ENCODE results near the gene ZSWIM4.
"Not testable (repeated sequence)": the region's sequence is repeated elsewhere in the genome, so short reads cannot be mapped to it uniquely, and the experiment has no call there.

Gene ZSWIM4

DNA sequence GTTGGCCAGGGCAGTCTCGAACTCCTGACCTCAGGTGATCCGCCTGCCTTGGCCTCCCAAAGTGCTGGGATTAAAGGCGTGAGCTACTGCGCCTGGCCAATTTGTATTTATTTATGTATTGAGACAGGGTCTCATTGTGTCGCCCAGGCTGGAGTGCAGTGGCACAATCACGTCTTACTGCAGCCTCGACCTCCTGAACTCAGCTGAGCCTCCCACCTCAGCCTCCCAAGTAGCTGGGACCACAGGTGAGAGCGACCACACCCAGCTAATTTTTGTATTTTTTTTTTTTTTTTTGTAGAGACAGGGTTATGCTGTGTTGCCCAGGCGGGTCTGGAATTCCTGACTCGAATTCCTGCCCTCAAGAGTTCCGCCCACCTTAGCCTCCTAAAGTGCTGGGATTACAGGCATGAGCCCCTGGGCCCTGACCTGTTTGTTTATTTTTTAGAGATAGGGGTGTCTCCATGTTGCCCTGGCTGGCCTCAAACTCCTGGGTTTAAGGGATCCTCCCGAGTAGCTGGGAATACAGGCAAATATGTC, 57.0 kb downstream of the ZSWIM4 start:
- DNase-seq: not testable (repeated sequence)

DNA sequence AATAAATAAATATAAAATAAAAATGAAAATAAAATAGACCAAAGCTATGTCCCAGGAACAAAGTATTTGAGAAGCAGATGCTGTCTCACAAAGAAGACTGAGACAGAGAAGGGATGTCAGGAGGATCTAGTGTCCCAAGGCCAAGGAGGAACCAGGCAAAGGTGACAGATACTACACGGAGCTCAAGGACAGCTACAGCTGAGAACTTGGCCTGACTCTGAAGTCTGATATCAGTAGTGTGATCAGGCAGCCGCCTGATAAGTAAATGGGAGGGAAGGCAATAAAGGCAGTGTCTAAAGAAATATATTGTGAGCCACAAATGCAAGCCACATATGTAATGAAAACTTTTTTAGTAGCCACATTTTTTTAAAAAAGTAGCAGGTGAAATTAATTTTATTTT, 61.3 kb downstream of the ZSWIM4 start:
- no peak for DNase-seq

DNA sequence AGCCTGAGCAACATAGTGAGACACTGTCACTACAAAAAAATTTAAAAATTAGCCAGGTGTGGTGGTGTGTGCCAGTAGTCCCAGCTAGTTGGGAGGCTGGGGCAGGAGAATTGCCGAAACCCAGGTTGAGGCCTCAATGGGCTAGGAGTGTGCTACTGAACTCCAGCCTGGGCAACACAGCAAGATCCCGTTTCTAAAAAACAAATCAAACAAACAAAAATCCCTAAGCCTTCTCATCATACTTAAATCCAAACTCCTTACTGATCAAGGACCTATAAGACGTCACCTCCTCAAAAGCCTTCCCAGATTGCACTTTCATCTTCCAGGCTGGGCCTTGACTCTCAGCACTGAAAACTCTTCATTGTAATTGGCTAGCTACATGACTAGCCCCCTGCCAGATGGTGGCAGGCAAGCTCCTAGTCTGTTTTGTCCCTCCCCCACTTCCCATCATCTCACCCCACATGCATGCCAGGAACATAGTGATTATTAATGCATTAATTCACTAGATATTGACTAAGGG, 64.2 kb downstream of the ZSWIM4 start:
- DNase-seq: no peak

DNA sequence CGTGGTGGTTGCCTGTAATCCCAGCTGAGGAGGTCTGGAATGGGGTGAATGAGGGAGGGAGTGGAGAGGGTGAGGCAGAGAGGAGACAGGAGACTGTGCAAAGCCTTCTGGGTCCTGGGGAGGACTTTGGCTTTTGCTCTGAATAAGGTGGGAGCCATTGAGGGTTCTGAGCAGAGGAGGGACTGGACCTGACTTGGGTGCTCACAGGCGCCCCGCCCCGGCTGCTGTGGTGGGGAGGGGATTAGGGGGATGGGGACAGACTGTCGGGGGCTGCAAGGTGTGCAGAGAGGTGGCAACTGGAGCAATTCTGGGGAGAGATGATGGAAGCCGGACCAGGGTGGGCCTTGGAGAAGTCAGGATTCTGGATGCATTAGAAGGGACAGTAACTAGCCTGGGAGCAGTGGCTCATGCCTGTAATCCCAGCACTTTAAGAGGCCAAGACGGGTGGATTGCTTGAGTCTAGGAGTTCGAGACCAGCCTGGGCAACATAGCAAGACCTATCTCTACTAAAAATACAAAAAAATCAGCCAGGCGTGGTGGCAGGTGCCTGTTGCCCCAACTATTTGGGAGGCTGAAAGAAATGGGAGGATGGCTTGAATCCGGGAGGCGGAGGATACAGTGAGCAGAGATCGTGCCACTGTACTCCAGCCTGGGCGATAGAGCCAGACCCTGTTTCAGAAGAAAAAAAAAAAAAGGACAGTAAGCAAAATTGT, 65.6 kb downstream of the ZSWIM4 start:
- DNase-seq: no peak

DNA sequence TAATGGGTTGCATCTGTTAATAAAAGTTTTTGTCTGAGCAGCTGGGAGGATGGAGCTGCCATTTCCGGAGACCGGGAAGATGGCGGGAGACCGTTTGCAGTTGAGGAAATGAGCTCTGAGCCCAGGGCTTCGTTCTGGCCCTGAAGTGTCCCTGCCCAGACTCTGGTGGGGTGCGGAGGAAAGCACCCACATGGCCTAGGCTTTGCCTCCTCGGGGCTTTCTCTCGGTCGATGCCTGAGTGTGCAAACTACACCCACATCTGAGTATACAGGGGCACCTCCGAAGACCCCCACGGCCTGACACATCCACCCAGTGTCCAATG, 66.1 kb downstream of the ZSWIM4 start:
- DNase-seq: no peak

DNA sequence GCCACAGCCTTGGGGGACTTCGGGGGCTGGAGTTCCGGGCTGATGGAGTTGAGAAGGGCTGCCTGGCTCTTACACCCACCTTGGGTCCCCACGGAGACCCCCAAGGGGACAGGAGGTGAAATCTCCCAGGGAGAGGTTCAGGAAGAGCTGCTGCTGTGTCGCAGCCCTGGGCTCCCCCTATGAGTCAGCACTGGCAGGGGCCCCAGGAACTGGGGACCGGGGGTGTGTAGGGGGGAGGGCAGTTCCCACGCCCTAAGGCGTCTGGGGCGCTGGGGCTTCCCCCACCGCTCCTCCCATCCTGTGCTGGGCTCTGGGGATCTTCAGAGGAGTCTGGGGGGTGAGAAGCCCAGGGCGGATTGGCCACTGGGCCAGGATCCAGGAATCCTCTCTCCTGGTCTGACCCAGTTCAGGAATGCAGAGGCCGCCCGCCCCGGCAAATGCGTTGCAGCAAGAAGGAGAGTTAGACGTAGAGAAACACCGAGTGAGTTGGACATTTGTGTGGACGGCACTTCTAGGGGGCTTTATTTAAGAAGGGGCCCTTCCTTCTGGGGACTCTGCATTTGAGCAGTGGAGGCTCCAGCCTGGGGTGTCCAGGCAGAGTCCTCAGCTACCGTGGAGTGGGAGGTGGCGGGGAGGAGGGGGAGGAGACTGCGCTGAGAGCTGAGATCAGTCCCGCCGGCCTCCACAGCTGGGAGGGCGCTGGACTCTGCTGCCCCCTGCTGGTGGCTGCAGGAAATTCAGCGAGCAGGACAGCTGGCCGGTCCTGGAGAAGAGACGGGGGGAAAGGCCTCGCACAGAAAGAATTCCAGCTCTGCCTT, 66.7 kb downstream of the ZSWIM4 start:
- peak; percentile 85 for DNase-seq

DNA sequence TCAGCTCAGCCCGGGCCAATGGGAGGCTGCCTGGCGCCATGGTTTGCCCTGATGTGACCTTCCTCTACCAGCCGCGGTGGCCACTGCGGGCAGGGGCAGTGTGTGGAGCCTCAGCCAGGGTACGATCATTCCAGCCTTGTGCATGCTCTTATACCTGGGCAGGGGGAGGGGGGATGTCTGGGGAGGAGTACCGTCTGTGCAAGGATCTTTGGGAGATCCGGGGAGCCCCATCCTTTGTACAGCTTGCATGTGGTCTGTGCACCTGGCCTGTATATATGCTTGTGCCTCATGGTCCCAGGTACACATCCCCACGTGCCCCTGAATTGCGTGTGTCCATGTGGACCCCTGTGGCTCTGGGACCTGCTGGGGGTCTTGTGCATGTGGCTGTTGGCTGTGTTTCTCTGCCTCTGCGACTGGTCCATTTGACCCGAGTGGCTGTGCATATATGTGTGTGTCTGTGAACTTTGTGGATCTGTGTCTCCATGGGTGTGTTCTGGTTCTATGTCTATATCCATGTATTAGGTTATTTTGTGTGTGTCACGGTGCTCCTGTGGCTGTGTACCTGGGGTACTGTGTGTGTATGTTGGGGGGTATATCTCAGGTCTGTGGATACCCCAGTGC, 68.9 kb downstream of the ZSWIM4 start:
- no peak for DNase-seq

DNA sequence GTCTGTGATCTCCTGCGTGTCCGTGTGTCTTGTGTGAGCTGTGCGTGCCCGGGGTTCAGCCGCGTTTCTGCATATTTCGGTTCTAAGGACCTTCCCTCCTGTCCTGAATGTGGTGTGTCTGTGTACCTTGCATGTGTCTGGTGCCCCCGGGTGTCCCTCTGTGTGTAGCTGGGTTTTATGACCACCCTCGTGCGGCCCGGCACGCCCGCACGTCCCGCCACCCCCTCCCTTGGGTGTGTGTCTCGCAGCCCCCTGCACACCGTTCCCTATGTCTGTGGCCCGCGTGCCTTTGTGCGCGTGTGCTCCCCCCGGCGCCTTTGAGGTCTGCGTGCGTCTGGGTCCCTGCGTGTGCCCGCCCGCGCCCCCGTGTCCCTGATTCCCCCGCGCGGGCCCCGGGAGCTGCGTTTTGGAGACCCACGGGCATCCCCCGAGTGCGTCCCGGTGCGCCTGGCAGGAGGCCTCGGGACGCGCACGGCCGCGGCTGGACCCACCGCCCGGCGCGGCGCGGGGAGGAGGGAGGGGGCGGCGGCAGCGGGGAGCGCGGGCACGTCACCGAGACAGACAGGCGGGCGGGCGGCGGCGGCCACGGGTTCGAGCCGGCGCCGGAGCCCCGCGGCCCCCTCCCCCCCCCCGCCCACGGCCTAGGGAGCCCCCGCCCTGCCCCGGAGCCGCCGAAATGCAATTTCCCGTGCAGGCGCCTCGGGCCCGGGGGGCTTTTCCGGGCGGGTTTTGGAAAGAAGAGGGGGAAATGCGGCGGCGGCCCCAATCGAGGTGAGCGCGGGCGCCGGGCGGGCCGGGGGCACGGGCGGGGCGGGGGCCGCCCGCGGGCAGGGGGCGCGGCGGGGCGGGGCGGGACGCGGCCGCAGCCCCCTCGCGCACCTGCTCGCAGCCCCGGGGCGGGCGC, 69.7 kb downstream of the ZSWIM4 start:
- DNase-seq: no peak

DNA sequence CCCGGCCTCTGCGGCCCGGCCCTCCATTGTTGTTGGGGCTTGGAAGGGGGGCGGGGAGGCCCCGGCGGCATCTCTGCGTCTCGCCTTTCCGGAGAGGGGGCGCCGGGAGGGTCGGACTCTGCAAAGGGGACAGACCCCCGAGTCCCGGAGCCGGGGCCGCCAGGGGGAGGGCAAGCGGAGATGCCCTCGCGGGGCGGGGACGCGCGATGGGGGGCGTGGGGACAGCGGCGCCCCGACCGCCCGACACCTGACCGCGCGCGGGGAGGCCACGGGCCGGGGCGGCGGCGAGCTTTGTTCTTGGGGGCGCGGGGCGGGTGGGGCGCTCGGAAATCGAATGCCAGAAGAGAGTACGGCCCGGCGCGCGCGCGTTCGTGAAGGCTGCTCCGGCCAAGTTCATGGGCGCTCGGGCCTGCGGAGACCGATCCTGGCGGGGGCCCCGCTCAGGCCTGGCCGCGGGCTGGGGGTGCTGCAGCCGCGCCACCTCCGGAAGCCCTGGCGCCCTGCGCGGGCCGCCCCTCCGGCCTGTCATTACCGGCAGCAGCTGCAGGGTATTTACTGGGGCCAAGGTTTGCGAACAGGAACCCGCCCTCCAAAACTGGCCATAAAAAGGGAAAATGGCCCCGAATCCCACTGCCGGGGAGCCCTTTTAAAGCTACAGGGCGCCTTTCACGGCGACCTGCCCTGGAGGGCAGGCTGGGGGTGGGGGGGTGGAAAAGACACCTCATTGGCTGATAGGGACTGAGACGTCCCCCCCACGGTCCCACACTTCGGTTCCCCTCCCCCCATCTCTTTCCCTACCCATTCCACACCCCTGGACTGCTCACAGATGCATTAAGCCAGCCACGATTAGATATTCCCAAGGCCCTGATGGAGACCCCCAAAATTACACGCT, 70.6 kb downstream of the ZSWIM4 start:
- DNase-seq: no peak

DNA sequence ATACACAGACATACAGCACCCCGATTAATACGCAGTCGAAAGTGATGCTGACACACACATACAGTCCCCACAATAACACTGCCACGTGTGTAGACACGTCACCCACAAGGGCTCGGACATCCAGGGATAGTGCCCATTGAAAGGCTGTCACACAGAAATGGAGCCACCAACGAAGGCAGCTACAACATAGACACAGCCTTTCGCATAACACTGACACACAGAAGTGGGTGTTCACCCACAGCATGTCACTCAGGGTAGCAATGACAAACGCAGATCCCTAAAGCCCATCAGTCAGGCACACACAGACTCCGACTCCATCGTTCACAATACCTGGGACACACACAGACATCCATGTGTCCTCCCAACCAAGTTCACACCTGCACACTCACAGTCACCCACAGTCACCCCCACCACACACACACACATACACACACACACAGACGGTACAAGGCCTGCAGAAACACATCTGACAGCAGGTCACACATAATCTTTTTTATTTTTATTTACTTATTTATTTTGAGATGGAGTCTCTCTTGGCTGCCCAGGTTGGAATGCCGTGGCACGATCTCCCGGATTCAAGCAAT, 71.3 kb downstream of the ZSWIM4 start:
- no peak for DNase-seq

DNA sequence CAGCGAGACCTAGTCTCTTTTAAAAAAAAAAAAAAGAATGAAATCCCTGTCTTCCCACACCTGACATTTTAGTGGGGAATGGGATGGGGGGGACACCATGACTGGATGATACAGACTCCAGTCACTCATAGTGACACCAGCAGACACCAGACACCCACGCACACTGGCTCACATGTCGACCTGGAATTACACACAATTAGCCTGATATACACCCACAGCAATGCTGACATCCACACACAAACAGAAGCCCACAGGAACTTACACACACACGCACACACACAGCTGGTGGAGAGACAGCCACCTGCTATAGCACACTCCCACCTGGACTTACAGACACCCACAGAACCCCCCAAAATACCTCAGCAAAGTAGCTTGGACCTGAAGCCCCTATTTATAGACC, 73.4 kb downstream of the ZSWIM4 start:
- DNase-seq: no peak

DNA sequence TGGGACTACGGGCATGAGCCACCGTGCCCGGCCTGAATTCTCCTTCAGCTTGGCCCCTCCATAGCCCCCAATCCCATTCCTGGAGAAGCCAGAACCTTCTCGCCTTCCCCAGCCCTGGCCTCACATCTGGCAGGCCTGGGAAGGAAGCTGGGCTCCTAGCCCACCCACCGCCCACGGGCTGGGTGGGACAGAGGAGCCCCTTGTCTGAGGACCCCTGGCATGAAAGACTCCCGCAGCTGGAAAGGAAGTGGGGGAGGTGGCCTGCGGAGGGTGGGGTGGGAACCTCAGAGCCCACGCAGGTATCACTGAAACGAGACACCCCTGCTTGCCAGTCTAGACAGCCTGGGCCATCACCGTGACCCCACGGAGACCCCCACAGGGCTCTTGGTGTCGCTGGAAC, 74.0 kb downstream of the ZSWIM4 start:
- DNase-seq: no peak

DNA sequence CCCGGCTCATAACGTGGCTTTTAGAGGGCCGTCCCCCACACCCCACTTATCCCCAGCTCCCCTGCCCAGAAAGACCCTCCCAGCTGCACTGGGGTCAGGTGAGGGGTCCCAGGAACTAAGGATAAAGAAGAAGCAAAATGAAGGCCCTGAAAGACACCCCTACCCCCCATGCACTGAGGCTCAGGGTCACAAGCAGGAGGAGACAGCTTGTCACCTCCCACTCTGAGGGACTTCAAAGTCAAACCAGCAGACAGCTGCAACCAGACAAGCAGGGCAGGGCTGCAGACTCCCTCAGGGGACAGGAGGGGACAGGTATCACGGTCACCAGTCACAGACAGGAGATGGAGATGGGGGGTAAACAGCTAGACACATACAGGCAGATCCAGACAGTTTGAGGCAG, 75.6 kb downstream of the ZSWIM4 start:
- no peak for DNase-seq

DNA sequence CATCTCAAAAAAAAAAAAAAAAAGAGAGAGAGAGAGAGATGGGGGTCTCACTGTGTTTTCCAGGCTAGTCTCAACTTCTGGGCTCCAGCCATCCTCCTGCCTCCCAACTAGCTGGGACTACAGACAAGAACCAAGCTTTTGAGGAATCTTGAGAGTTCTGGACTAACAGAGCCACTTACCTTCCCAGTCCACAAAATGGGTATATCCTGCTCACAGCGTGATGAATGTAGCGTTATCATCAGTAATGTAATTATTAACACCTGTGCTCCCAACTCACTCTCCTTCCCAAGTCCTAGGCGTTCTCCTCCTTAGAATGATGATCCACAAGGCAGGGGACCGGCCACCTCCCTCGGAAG, 77.1 kb downstream of the ZSWIM4 start:
- no peak for DNase-seq

DNA sequence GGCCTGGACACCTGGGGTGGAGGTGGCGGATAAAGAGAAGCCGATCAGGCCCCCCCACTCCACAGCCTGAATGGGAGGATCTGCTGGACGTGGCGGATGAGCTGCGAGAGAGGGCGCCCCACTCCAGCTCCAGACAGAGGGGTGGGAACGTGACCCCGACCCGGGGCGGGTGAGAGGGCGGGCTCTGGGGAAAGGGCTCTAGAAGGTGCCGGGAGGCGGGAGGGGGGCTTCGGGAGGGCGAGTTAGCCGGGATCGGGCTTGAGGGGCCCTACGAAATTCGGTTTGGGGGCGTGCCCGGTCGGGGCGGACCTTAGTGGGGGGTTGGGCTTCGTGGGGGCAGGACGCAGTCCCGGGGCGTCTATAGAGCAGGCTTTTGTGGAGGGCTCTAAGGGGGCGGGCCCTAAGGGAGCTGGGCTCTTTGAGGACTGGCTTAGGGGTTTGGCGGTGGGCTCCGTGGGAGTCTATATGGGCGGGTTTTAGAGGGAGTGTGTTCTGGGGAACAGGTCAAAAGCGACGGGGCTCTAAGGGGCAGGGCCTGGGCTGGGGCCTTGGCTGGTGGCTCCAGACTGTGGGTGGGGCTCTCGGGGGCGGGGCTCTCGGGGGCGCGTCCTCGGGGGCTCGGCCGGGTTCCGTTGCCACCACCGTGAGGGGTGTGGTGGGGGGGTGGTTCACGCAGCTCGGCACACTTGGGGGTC, 77.6 kb downstream of the ZSWIM4 start:
- peak; percentile 44 for DNase-seq

DNA sequence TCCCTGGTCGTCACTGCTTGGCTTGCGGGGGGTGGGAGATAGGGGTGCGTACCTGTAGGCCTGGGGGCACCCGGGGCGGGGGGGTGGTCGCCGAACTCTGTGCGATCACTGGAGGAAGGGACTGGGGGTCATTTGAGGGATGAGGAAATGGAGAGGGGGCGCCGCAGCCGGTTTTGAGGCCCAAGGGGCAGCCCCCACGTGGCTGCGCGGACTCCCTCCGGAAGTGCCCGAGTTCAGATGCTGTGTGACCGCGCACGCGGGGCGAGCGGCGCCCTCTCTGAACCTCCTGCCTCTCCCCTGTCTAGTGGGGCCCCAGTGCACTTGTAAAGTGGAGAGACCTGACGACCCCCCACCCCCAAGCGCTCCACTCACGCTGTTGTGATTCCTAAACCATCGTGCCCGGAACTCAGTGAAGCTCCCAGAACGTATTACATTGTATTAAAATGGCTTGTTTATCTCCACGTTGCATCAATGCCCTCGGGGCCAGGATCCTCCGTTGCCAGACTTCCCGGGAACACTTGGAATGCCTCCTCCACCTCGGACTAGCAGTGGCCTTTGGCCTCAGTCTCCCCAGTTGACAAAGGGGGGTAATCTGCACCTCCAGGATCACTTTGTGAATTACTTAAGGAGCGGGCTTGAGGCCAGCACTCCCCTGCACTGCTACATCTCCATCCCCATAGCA, 78.7 kb downstream of the ZSWIM4 start:
- no peak for DNase-seq

DNA sequence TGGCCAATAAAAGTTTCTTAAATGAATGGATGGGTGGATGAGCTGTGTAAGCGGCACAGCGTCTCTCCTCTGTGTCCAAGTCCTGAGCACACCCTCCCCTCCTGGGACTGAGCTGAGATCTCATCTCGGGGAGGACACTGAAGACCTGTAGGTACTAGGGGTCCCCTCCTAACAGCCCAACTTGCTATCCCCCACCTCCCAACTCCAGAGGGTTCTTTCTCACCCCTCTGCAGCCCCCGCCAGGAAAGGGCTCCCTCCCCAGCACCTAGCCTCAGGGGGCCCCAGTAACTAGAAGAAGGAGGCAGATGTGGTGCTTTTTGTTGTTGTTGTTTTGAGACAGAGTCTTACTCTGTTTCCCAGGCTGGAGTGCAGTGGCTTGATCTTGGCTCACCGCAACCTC, 80.6 kb downstream of the ZSWIM4 start:
- DNase-seq: no peak

DNA sequence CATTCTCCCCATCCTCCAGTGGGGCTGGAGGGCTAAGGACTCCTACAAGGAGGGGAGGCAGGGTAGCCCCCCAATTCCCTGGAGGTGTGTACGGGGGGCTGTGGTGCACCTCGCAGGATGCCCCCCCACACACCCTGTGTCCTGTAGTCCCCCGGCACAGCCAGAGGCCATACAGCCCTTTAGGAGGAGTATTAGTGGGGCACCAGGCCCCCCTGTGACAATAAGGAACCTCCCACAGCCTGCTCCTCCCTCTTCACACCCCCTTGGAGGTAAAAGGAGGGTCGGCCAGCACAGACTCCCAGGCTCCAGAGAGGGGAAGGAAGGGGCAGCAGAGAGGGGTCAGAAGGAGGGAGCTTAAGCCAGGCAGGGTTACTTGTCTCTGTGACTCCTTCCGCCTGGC, 81.6 kb downstream of the ZSWIM4 start, which contains the start of gene NANOS3:
Gene NANOS3 (plus strand): TSS at position 301 of the 400 bp plus-strand sequence. CDS start 115 bp downstream, outside the sequence.
- DNase-seq: no peak

DNA sequence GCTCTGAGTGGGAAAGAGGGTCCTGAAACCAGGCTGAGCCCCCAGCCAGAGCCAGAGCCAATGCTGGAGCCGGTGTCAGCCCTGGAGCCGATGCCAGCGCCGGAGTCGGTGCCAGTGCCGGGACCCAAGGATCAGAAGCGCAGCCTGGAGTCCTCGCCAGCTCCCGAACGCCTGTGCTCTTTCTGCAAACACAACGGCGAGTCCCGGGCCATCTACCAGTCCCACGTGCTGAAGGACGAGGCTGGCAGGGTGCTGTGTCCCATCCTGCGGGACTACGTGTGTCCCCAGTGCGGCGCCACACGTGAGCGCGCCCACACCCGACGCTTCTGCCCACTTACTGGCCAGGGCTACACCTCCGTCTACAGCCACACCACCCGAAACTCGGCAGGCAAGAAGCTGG, 82.1 kb downstream of the ZSWIM4 start:
- DNase-seq: no peak
